Frontal cortex (tissue), 4 donors: Measurements from ENCODE around the gene ITPA. TPM values are rescaled to one million over a fixed set of nuclear protein-coding genes. Genes with fewer than 3 reads are reported as not detected.

Experiments
- DNase-seq, 2 donors: peaks; one replicate each; pipeline ENCODE4 v3.0.0; 2012; ENCODE audit warnings: low spot score in 2 of 2
- FAIRE-seq: peaks from 2 replicates; lab custom pipeline; 2012; peaks lifted over from hg19 to GRCh38; lab: Jason Lieb, UNC
- total RNA-seq: library from RNA; depleted of rRNA; stranded (reverse); fragments of >200 nt; gene quantifications from one replicate; pipeline ENCODE4 v1.2.3, GENCODE V29; 2014
- donor health status: control.
- donor health status: control.
- donor health status: control.

The ITPA gene
- total RNA-seq, 1 donor from 2014 or later: 47.3 TPM

GRCh38 chr20:3239867-3240775, 30.8 kb downstream of the ITPA start:
- no peak for DNase-seq
- no peak for FAIRE-seq

- FAIRE-seq: no peak
- no peak for DNase-seq
These were observed 31.6 kb downstream of the ITPA start for GRCh38 chr20:3240776-3241363.

GRCh38 chr20:3242172-3242692, 32.9 kb downstream of the ITPA start:
- FAIRE-seq (no peak), DNase-seq (no peak)

- FAIRE-seq: no peak
These were observed 34.5 kb downstream of the ITPA start for GRCh38 chr20:3243718-3244358.

GRCh38 chr20:3244613-3245012, 35.3 kb downstream of the ITPA start:
- FAIRE-seq (no peak), DNase-seq (no peak)

More at GRCh38 chr20:3243718-3244358, 34.5 kb downstream of the ITPA start:
- DNase-seq: no peak

- DNase-seq (no peak), FAIRE-seq (no peak)
These were observed 35.9 kb downstream of the ITPA start for GRCh38 chr20:3245156-3245555.

- FAIRE-seq (no peak), DNase-seq (no peak)
These were observed 36.4 kb downstream of the ITPA start for GRCh38 chr20:3245711-3246110.

- FAIRE-seq (no peak), DNase-seq (no peak)
These were observed 37.4 kb downstream of the ITPA start for GRCh38 chr20:3246682-3247081.

GRCh38 chr20:3247638-3248037, 38.3 kb downstream of the ITPA start:
- DNase-seq: no peak
- no peak for FAIRE-seq

- FAIRE-seq (no peak), DNase-seq (no peak)
These were observed 39.1 kb downstream of the ITPA start for GRCh38 chr20:3248167-3248992.

- DNase-seq: no peak
- no peak for FAIRE-seq
These were observed 39.7 kb downstream of the ITPA start for GRCh38 chr20:3248993-3249347.

GRCh38 chr20:3250091-3250504, 40.8 kb downstream of the ITPA start:
- no peak for DNase-seq
- FAIRE-seq: no peak

GRCh38 chr20:3251806-3252205, 42.5 kb downstream of the ITPA start:
- FAIRE-seq: no peak
- DNase-seq: peak in 1 of 2 donors; percentile 54

- FAIRE-seq: no peak
- DNase-seq: no peak
These were observed 46.4 kb downstream of the ITPA start for GRCh38 chr20:3255728-3256127.

GRCh38 chr20:3258429-3258828, 49.1 kb downstream of the ITPA start:
- no peak for DNase-seq
- no peak for FAIRE-seq

GRCh38 chr20:3262566-3262965, 53.3 kb downstream of the ITPA start:
- DNase-seq (no peak), FAIRE-seq (no peak)

GRCh38 chr20:3270051-3270450, 60.8 kb downstream of the ITPA start:
- DNase-seq: no peak
- FAIRE-seq: no peak

GRCh38 chr20:3273371-3273770, 64.1 kb downstream of the ITPA start:
- FAIRE-seq: no peak
- no peak for DNase-seq
